GM20431 (cell line): ENCODE data around the gene ADCY1.

Experiments
- in situ Hi-C: fragments of 300-500 bp; cut with MseI, MboI; formaldehyde crosslinking; loops from one replicate; pipeline ENCODE4 v1.15.0; 2020; ENCODE audit warnings: low sequenced_read_pairs; ENCODE audit not compliant: unreplicated experiment

The ADCY1 gene

GRCh38 chr7:45617166-45617565 lies 43.0 kb downstream of the ADCY1 start:
- in situ Hi-C loops = no loop called here

- in situ Hi-C loops = no loop called here
These were observed 47.9 kb downstream of the ADCY1 start for GRCh38 chr7:45622058-45622457.

GRCh38 chr7:45623157-45623556 lies 49.0 kb downstream of the ADCY1 start:
- in situ Hi-C loops = no loop called here

- in situ Hi-C loops = no loop called here
These were observed 49.7 kb downstream of the ADCY1 start for GRCh38 chr7:45623740-45624391.

GRCh38 chr7:45624392-45624760 lies 50.2 kb downstream of the ADCY1 start:
- in situ Hi-C loops = no loop called here

- in situ Hi-C loops = no loop called here
These were observed 50.9 kb downstream of the ADCY1 start for GRCh38 chr7:45625067-45625466.

GRCh38 chr7:45625714-45626440 lies 51.7 kb downstream of the ADCY1 start:
- in situ Hi-C loops = no loop called here

GRCh38 chr7:45626441-45627430 lies 52.6 kb downstream of the ADCY1 start:
- in situ Hi-C loops = no loop called here

- in situ Hi-C loops = no loop called here
These were observed 53.7 kb downstream of the ADCY1 start for GRCh38 chr7:45627691-45628456.

GRCh38 chr7:45631569-45631968 lies 57.4 kb downstream of the ADCY1 start:
- in situ Hi-C loops = no loop called here

GRCh38 chr7:45636733-45637132 lies 62.6 kb downstream of the ADCY1 start:
- in situ Hi-C loops = no loop called here

GRCh38 chr7:45638916-45639315 lies 64.7 kb downstream of the ADCY1 start:
- in situ Hi-C loops = no loop called here

GRCh38 chr7:45642044-45642443 lies 67.9 kb downstream of the ADCY1 start:
- in situ Hi-C loops = no loop called here

- in situ Hi-C loops = no loop called here
These were observed 69.5 kb downstream of the ADCY1 start for GRCh38 chr7:45643630-45644029.

- in situ Hi-C loops = no loop called here
These were observed 70.1 kb downstream of the ADCY1 start for GRCh38 chr7:45644237-45644636.

GRCh38 chr7:45645141-45645969 lies 71.2 kb downstream of the ADCY1 start:
- in situ Hi-C loops = no loop called here

GRCh38 chr7:45646207-45646821 lies 72.1 kb downstream of the ADCY1 start:
- in situ Hi-C loops = no loop called here

- in situ Hi-C loops = no loop called here
These were observed 73.0 kb downstream of the ADCY1 start for GRCh38 chr7:45646996-45647825.
